ENCODE results near the gene AGK.

GRCh38 chr7:141624763-141625162, 73.6 kb downstream of the AGK start:
- TF ChIP-seq POLR2A (IDR thresholded peaks at IDR 0.05; ENCODE audit: extremely low read depth, insufficient read length) (no peak), CTCF (IDR thresholded peaks at IDR 0.05; ENCODE audit: low read depth, low read length) (no peak), MAX (IDR thresholded peaks at IDR 0.05; ENCODE audit: low read depth, low read length) (no peak), MYC (IDR thresholded peaks at IDR 0.05; ENCODE audit: low read depth, low read length) (no peak)
